ENCODE measurements around the gene CRYGD.

The CRYGD gene

DNA sequence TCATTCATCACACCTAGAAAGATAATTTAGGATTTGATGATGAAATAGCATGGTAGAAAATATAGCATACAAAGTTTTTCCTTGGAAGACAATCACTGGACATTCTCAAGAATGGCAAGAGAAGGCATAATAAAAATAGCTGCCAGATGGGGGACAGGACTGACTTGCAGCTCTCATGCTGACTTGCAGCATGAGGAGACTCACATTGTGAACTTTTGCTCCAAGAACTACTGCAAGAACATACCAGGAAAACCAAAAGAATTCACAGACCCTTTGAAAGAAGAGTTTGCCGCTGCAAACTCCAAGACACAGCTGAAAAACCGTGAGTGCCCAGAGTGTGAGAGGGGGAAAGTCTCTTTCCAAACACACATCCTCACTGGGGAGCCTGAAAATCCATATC, 47.0 kb downstream of the CRYGD start:
- DNase-seq = peak; percentile 37

DNA sequence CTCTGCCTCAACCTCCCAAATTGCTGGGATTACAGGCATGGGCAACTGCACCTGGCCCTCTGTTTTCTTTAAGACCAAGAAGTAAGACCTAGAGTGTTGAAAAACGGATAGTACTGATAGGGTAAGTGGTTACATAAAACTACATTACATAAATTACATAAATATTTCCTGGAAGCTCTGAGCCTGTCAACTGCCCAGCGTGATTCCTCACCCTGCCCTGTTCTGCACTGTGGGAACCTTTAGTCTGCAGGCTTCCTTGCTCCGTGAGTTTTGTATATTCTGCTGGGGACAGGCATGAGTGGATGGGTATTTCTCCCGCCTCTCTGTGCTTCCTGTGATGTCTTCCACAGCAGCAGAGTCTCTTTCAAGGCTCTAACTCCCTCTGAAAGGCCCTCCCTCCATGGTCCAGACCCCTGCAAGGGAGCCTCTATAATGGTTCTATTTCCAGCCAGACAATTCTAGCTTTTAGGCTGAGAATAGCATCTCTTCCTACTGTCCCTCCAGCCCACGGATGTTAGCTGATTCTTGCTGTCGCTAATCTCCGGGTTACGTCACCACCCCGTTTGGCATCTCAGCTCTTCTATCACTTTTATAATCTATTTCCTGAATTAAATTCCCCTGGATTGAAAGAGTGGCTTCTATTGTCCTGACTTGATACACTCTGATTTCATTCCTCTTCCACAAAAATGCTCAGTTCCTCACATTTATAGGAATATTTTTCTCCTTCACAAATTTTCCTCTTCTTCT, 49.5 kb downstream of the CRYGD start:
- no peak for DNase-seq

DNA sequence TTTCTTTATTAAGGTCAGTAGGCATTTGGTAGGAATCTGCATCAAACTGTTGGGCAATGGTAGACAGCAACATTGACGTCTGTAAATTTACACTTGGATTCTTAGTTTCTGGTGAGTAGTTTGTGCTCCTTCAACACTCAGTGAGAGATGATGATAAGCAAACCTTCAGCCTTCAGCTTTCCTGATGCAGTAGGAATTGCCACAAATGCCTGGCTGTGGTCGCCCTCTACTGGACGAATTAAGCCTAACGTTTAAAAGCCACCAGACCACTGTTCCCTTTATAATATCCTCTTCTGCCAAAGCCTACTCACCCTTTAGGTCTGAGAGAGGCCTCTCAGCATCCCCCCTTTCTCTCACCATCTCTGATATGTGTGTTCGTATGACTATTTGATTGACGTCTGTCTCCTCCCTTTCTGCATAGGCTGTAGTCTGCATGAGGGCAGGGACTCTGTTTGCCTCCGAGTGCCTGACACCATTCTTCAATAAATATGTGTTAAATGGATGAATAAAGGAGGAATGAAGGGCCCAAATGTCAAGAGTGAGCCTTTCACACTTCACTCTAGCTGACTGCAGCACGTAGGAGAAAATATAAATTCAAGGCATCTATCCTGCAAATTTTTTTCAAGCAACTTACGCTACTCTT, 52.0 kb downstream of the CRYGD start:
- DNase-seq = peak; percentile 51
